ENCODE results near the gene TUBB2B. TPM values are rescaled to one million over a fixed set of nuclear protein-coding genes. Genes with fewer than 3 reads are reported as not detected.

Gene TUBB2B
- total RNA-seq, 1 experiment from 2014 or later: 14.4 TPM

- DNase-seq (ENCODE audit: extremely low read depth, low read depth): no peak
Measured at GRCh38 chr6:3235486-3235885, 8.0 kb upstream of the TUBB2B start.

DNA sequence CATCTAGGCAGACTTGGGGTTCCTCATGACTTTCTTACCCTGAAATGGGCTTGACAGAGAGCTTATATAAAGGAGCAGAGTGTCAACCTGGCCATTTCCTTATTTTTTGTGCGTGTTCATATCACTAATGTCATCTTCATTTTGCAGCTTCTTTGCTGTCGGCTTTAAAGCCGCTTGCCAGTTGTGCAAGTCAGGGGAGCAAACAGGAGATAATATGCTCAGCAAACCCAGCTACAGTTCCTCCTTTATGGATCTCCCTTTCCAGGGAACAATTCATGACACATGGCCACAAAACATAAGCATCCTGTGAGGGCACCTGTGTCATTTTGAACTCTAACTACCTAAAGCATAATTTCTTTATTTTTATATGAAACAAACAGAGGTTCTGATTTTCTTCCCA is 6.5 kb upstream of the TUBB2B start:
- no peak for DNase-seq (ENCODE audit: extremely low read depth, low read depth)

GRCh38 chr6:3233321-3233720 is 5.9 kb upstream of the TUBB2B start:
- DNase-seq (ENCODE audit: extremely low read depth, low read depth): no peak

GRCh38 chr6:3232017-3232945 is 4.8 kb upstream of the TUBB2B start:
- no peak for DNase-seq (ENCODE audit: extremely low read depth, low read depth)

DNA sequence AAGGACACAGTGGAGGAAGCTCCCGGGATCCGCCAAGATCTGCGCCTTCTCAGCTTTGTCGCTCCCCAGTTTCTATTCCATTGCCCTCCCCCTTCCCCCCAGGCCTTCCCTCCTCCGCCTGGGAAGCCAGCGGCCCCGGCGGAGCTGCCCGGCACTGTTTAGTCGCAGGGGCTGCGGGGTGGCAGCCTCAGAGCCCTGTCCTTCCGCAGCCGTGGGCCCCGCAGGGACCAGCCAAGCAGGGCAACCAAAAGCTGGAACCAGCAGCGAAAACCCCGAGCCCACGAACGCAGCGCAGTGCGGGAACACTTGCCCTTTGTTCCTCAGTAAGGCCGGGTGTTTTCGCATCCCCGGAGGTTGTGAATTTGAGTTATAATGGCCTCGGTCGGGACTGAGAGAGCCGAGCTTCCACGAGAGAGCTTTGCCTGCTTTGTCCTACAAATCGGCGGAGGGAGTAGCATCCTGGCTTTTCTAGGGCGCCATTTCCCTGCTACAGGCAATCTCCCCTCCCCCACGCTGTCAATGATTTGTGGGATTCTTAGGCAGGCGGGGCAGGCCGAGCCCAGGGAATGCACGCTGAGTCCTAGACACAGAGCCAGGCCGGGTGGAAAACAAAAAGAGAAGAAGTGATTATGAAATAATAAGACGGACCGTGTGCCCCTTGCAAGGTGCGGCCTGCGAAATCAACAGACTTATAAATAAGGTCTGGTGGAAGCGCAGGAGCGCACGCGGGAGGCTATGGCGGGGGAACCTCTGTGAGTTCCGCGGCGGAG is 4.0 kb upstream of the TUBB2B start:
- DNase-seq (ENCODE audit: extremely low read depth, low read depth): peak; percentile 61

- DNase-seq (ENCODE audit: extremely low read depth, low read depth): no peak
Measured at GRCh38 chr6:3230900-3231246, 3.4 kb upstream of the TUBB2B start.

GRCh38 chr6:3230256-3230882 is 2.9 kb upstream of the TUBB2B start:
- DNase-seq (ENCODE audit: extremely low read depth, low read depth): no peak

DNA sequence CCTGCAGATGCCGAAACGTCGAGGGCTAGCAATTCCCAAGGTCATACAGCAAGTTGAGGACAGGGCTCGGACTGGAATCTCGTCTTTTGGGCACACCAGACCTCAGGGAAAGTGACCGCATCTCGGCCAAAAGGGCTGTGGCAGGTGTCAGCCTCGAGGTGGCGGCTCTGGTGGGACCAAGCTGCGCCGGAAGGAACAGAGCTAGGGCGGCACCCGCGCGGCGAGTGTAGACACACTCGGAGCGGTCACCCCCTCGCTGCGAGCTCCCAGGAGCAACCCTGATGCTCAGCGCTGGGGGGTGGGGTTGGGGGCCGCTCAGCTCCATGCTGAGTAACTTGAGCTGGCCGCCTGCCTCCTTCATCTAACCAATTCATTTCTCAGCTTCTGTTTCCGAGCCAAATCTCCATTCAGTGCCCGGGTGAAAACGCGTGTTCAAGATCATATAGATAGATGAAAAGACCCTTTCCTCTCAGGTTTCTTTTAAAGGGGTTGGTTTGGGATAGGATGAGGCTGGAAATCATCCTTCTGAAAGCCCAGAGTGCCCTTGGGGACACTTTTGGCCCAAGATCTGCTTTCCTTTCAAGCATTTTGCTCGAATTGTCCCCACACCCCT is 2.2 kb upstream of the TUBB2B start:
- no peak for DNase-seq (ENCODE audit: extremely low read depth, low read depth)

GRCh38 chr6:3228771-3229565 is 1.5 kb upstream of the TUBB2B start:
- DNase-seq (ENCODE audit: extremely low read depth, low read depth): no peak

GRCh38 chr6:3228046-3228671 is 706 bp upstream of the TUBB2B start:
- DNase-seq (ENCODE audit: extremely low read depth, low read depth): no peak

DNA sequence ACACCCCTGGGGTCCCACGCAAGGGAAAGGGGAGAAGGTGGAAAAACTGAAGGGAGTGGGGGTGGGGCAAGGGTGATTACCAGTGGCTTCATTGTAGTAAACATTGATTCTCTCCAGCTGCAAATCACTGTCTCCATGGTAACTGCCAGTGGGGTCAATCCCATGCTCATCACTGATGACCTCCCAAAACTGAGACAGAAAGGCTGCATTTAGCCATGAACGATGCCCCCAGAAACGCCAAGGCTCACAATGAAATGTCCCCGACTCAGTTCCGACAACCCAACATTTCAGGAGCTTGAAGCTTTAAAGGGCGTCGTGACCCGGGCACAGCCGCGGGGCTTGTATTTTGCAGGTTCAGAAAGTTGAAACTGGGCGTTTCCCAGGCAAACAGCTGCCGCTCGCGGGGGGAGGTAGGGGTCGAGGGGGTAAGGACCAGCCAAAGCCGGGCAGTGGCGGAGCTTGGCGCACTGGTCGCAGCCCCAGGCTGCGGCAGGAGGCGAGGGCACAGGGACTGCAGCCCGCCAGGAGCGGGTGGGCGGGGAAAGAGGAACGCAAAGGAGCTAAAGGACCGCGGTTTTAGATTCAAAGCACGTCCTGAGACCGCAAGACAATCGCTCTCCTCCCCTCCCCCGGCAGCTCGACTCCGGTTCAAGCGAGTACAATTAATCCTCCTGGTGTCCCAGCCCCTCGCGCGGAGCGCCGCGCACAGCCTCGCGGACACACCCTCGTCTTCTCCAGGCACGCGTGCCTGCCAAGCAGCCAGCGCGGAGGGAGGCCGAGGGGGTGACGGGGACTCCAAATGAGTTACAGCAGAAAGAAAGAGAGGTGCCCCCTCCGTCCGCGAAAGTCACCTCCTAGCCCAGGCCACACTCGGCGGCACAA is 731 bp downstream of the TUBB2B start:
- DNase-seq (ENCODE audit: extremely low read depth, low read depth): no peak

DNA sequence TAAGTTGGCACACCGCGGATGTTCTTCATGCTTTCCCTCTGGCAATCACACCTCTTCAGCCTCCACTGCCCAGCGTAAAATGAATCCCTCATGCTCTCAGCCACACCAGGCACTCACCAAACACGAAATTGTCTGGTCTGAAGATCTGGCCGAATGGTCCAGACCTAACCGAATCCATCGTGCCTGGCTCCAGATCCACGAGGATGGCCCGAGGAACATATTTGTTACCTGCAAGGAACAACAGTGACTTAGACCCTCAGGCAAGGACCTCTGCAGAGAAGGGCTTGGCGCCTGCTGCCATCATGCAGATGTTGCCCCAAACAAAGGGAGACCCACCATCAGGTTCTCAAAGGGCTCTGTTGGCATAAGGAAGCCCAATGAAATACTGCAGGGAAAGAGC is 1.4 kb downstream of the TUBB2B start:
- DNase-seq (ENCODE audit: extremely low read depth, low read depth): no peak

GRCh38 chr6:3222506-3223038 is 4.9 kb downstream of the TUBB2B start:
- DNase-seq (ENCODE audit: extremely low read depth, low read depth): no peak

DNA sequence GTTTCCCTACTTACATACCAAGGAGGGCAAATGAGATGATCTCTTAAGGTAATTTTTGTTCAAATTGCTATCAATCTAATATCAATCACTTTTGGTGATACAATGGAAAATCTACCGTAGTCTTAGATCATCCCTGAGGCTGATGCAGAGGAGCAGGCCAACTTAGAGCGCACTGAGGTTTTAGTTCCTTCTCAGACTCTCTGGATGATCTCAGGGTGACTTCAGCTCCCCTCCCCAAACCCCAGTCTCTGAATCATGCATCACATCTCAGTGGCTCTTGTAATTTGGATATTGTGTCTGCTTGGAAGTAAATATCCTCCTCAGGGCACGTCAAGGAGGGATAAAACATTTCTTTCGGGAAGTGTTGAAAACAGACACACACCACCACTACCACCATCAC is 5.9 kb downstream of the TUBB2B start:
- no peak for DNase-seq (ENCODE audit: extremely low read depth, low read depth)

DNA sequence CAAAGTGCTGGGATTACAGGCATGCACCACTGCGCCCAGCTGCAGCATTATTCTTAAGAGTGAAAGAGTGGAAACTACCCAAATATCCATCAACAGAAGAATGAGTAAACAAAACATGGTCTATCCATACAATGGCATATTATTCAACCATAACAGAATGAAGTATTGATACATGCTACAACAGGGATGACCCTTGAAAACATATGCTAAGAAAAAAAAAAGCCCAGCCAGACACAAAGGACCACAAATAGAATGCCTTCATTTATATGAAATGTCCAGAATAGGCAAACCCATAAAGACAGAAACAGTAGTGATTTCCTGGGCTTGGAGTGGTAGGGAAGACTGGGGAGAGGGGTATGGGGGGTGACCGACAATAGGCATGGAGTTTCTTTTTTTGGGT is 7.1 kb downstream of the TUBB2B start:
- DNase-seq (ENCODE audit: extremely low read depth, low read depth): no peak

DNA sequence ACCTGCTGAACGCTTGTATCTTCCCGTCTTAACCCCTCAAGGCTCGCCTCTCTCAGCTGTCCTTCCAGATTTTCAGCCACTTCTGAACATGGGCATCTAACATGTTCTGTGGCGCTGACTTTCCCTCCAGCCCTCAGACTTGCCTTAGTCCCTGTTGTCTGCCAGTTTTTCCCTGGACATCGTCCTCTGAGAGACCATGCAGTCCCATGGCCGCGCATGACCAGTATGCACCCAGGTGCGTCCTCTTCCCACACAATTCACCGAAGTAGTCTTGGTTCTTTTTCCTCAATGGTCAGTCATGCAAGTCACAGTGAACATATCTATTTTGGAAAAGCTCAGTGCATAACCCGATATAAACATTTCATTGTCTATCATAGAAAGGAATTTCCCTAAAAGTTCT is 9.2 kb downstream of the TUBB2B start:
- DNase-seq (ENCODE audit: extremely low read depth, low read depth): no peak

DNA sequence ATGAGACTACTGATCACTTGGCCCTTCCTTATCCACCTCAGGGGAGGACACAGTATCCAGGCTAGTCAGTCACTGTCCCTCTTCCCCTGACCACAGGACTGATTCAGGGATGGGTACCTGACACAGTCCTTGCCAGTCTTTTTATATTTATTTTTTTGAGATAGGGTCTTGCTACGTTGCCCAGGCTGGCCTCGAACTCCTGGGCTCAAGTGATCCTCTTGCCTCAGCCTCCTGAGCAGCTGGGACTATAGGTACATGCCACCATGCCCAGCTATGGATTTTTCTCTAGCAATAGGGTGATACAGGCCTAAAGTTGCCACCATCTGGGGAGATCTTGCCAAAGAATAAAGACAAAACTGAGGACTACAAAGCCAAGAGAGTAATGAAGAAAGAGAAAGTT is 10.2 kb downstream of the TUBB2B start:
- DNase-seq (ENCODE audit: extremely low read depth, low read depth): no peak

- DNase-seq (ENCODE audit: extremely low read depth, low read depth): no peak
Measured at GRCh38 chr6:3214898-3215297, 12.6 kb downstream of the TUBB2B start.

- DNase-seq (ENCODE audit: extremely low read depth, low read depth): no peak
Measured at GRCh38 chr6:3213334-3213695, 14.1 kb downstream of the TUBB2B start.

All from NCI-H460 (cell line).